Measurements from ENCODE around the gene CCNI.

Gene CCNI

DNA sequence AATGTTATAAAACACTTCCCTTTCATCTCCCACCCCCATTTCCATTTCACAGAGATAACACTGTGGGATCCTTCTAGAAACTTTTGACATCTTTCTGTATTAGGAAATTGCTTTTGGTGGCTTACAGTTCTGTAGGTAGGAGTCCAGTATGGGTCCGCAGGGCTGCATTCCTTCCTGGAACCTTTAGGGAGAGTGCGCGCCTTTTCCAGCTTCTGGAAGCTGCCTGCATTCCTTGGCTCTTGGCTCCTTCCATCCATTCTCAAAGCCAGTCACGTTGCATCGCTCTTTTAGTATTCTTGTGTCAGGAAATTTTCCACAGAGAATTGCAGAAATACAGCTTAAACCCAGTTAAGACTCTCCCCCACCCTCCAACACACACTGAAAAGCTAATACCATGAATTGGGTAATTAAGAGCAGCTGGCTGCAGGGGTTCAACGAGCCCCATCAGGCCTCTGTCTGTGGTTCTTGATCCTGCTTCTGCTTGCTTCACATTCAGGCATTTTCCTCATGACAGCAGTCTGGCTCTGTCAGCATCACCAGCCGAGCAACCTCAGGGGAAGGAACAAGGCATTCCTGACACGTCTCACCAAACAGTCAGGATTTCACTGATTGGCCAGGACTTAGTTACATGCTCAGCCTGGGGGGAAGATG, 77.4 kb downstream of the CCNI start:
- DNase-seq = no peak

- no peak for DNase-seq
Observed at GRCh38 chr4:76997532-76997931, 78.3 kb downstream of the CCNI start.
